ENCODE measurements around the gene COQ5. TPM values are rescaled to one million over a fixed set of nuclear protein-coding genes. Genes with fewer than 3 reads are reported as not detected.
A peak's percentile ranks its signal among the peaks of the same experiment; 100 is the strongest.

COQ5 gene, protein sequence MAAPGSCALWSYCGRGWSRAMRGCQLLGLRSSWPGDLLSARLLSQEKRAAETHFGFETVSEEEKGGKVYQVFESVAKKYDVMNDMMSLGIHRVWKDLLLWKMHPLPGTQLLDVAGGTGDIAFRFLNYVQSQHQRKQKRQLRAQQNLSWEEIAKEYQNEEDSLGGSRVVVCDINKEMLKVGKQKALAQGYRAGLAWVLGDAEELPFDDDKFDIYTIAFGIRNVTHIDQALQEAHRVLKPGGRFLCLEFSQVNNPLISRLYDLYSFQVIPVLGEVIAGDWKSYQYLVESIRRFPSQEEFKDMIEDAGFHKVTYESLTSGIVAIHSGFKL
- total RNA-seq = 42.9 TPM
- long read RNA-seq, transcript COQ5-201 (7 exons, 1,535 nt) = major isoform, 32 of 40 reads
- long read RNA-seq, partial matches to known transcripts = 1 of 40 reads
- long read RNA-seq, other reads (novel, unspliced or antisense) = 7 of 40 reads

- DNase-seq (ENCODE audit: missing footprints) (peak; percentile 97), ATAC-seq (peak; percentile 94)
- intact Hi-C loops (cut with DNase I) = loop anchor here (2.0 to 5.0 kb wide), 3 partner anchors 52 to 158 kb away; partner anchors contain the start of genes COX6A1, MLEC and POP5
Measured at GRCh38 chr12:120528861-120529525, at the start of gene COQ5. Gene COQ5 (minus strand): TSS chr12:120529158. CDS start chr12:120529141, 17 bp downstream.

- intact Hi-C loops (cut with DNase I) = no loop called here
- DNase-seq (ENCODE audit: missing footprints) (no peak), ATAC-seq (no peak)
Measured at GRCh38 chr12:120574106-120574505, 45.1 kb upstream of the COQ5 start.

- intact Hi-C loops (cut with DNase I) = no loop called here
- ATAC-seq (peak; percentile 51), DNase-seq (ENCODE audit: missing footprints) (no peak)
Measured at GRCh38 chr12:120573560-120573959, 44.6 kb upstream of the COQ5 start.

GRCh38 chr12:120571299-120571698 is 42.3 kb upstream of the COQ5 start:
- DNase-seq (ENCODE audit: missing footprints) (no peak), ATAC-seq (no peak)
- intact Hi-C loops (cut with DNase I) = no loop called here

GRCh38 chr12:120563495-120563894 is 34.5 kb upstream of the COQ5 start:
- intact Hi-C loops (cut with DNase I) = loop anchor here (10.0 kb wide), 1 partner anchor 1001 kb away; no protein-coding TSS in a partner anchor
- ATAC-seq (peak; percentile 20), DNase-seq (ENCODE audit: missing footprints) (no peak)

- DNase-seq (ENCODE audit: missing footprints) = no peak
- ATAC-seq = peak; percentile 87
- intact Hi-C loops (cut with DNase I) = loop anchor here (10.0 kb wide), 1 partner anchor 1002 kb away; no protein-coding TSS in a partner anchor
Measured at GRCh38 chr12:120562906-120563305, 33.9 kb upstream of the COQ5 start.

- intact Hi-C loops (cut with DNase I) = no loop called here
- DNase-seq (ENCODE audit: missing footprints) = no peak
- ATAC-seq = no peak
Measured at GRCh38 chr12:120557589-120557988, 28.6 kb upstream of the COQ5 start.

DNA sequence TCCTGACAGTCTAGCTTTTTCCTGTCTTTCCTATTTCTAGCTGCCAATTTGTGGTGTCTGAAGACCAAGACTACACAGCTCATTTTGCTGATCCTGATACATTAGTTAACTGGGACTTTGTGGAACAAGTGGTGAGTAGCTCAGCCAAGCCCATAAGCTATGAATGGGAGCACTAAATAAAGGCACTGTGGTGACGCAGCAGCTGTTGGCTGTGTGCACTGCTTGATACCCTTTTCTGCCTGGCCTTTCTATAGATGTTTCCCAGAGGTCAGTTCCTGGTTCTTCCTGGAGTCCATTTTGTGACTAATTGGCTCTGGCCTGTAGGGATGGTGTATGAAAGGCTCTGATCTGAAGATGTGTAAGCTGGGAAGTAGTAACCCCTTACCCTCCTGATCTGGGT is 25.7 kb upstream of the COQ5 start:
- peak; percentile 74 for ATAC-seq
- intact Hi-C loops (cut with DNase I) = no loop called here
- no peak for DNase-seq (ENCODE audit: missing footprints)

DNA sequence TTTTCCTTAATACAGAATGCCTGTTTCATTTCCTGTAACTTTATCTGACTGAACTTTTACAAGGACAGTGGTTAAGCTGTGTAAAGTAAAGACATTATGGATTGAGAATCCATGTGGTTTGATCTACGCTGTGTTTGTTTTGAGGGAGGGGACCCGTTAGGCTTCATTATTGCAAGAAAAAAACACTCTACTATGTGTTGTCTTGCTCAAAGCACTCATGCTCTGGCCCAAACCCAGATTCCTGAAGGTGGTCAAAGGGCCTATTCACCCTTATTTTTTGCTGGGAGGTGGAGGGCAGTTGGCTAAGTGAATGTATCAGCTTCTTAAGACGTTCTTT is 17.1 kb upstream of the COQ5 start:
- DNase-seq (ENCODE audit: missing footprints) (no peak), ATAC-seq (no peak)
- intact Hi-C loops (cut with DNase I) = no loop called here

GRCh38 chr12:120544691-120545090 is 15.7 kb upstream of the COQ5 start:
- no peak for ATAC-seq
- intact Hi-C loops (cut with DNase I) = no loop called here

DNA sequence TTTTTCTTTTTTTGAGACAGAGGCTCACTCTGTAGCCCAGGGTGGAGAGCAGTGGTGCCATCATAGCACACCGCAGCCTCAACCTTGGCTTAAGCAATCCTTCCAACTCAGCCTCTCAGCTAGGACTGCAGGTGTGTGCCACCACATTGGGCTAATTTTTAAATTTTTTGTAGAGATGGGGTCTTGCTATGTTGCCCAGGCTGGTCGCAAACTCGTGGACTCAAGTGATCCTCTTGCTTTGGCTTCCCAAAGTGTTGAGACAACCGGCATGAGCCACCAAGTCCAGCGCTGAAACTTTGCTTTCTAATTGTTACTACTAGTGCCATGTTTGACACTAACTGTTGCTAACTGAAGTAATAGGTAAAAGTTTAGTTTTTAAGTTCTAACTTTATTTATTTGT is 13.2 kb upstream of the COQ5 start:
- intact Hi-C loops (cut with DNase I) = no loop called here
- DNase-seq (ENCODE audit: missing footprints) (no peak), ATAC-seq (no peak)

More at GRCh38 chr12:120544691-120545090, 15.7 kb upstream of the COQ5 start:
- DNase-seq (ENCODE audit: missing footprints) = no peak

DNA sequence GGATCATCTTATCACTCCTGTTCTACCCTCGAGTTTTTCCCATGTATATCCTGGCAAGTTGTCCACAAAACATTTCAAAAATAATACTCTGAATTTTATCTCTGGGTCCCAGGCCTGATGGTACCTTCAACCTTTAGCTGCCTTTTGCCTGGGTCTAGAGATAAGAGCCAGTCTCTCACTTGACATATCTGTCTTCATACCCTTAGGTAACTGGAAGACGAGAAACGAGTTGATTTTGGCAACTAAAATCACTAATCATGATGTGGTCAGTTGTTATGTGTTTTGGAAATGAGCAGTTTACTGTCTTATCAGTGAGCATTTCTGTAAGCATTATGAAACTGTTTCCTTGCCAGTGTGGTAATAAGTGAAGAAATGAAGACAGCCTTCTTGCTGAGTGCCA is 11.5 kb upstream of the COQ5 start:
- peak; percentile 12 for ATAC-seq
- no peak for DNase-seq (ENCODE audit: missing footprints)
- intact Hi-C loops (cut with DNase I) = no loop called here

DNA sequence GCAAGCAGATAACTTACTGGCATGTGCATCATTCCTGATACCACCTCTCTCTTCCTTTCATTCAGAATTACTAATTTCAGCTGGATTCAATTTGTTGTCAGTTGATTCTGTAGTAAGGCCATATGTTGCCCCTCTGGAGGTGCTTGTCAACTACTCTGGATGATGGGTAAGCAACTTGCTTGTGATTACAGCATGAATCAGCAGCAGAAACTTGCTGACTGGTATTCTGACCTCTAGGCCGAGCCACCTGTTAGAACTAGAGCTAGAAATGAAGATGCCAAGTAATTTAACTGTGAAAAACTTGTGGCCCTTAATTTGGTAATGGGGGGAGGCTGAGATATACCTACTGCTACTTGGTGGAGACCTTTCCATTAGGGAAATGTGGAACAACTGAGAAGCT is 10.3 kb upstream of the COQ5 start:
- intact Hi-C loops (cut with DNase I) = no loop called here
- no peak for DNase-seq (ENCODE audit: missing footprints)
- ATAC-seq = no peak

DNA sequence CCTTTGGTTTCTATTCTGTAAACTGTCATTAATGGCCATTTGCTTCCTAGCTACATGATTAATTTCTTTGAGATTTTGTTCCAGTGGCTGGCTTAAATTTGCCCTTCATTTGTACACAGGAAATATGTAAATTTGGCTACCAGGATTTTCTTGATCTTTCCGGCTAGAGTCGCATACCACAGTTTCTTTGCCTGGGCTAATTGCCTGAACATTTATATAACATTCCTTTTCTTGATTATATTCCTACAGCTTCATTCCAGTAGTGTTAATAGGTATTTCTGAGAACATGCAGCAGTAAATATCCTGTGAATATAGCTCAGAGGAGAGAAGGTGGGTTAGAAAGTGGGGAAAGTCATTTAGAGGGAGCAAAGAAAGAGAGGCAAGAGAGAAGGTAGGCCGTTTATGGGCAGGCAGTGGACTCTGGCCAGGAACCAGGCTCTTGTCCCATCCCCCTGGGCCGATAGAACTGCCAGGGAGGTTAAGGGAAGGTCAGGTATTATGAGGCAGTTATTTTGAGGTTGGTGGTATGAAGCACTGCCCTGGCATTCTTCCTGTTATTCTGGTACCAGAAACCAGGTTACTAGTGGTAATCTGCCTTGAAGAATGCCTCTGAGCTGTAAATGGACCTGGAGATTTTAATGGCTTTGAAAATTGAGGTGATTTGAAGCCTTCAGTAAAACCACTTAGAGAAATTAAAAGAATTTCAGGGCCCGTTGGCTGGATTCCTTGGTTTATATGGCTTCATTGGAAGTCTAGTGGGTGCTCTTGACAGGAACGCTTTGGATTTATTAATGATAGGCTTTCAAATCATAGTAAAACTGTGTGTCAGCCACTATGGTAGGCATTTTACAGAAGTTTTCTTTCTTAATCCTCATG is 9.6 kb upstream of the COQ5 start:
- intact Hi-C loops (cut with DNase I) = no loop called here
- DNase-seq (ENCODE audit: missing footprints) (peak; percentile 76), ATAC-seq (peak; percentile 80)

GRCh38 chr12:120537856-120538220 is 8.9 kb upstream of the COQ5 start:
- DNase-seq (ENCODE audit: missing footprints) (no peak), ATAC-seq (no peak)
- intact Hi-C loops (cut with DNase I) = no loop called here

DNA sequence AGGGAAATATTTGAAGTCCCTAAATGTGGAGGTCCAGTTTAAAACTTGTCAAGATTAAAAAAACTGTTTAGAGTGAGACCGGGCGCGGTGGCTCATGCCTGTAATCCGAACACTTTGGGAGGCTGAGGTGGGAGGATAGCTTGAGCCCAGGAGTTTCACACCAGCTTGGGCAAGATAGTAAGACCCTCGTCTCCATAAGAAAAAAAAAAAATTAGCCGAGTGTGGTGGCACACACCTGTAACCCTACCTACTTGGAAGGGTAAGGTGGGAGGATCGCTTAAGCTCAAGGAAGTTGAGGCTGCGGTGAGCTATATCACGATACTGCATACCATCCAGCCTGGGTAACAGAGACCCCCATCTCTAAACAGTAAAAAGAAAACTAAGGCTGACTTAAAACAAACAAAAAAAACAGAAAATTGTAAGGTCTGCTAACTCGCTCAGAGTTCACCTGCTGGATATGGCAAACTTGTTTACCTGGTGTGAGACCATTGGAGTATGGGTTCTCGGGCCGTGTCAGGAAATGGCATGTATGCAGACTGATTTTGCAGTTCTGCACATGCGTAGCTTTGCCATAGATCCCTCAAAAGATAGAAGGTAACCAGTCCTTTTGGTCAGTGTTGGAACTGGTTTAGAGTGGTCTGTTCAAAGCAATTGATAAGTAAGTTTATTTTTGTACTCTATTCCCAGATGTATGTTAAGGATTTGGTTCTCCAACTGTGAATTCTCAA is 7.3 kb upstream of the COQ5 start:
- DNase-seq (ENCODE audit: missing footprints) (no peak), ATAC-seq (no peak)
- intact Hi-C loops (cut with DNase I) = no loop called here

DNA sequence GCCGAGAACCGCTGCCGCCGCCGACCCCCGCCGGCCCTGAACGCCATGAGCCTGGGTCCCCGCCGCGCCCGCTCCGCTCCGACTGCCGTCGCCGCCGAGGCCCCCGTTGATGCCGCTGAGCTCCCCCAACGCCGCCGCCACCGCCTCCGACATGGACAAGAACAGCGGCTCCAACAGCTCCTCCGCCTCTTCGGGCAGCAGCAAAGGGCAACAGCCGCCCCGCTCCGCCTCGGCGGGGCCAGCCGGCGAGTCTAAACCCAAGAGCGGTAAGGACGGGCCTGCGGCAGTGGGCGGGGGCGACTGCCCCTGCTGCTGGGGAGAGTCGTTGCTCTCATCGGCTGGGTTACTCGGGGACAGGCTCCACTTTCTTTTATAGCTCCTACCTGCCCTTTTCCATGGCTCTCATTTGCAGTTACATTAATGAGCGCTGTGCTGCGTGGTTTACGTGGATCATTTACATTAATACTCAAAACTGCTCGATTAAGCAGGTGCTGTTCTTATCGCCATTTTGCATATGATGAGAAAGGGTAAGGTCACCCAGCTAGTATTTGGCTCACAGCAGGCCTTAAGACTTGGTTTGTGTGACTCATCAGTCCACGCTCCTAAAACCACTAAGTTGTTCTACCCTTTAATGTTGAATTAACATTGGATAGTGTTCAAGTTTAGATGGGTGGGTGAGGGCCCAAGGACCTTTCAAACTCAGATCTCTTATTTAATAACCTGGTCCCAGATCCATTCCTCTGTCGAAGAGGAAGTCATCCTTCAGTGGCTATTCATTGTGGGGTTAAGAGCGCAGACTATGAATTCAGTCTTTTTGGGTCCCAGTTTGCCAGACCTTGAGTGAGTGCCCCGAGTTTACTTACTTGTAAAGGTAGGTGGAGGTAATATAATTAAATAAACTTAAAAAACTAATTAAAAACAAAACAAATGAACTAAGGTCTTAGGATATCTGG is 6.0 kb upstream of the COQ5 start:
- intact Hi-C loops (cut with DNase I) = no loop called here
- no peak for DNase-seq (ENCODE audit: missing footprints)
- ATAC-seq = peak; percentile 20
